SK-N-SH (cell line): ENCODE results near the gene SHLD1.

Source experiments
- CHD2 ChIP-seq: fragments of 150-350 bp; IDR thresholded peaks from 2 replicates; pipeline ENCODE4 v1.6.1; 2018; ENCODE audit warnings: low read length; ENCODE audit not compliant: partially characterized antibody
- FOSL2 ChIP-seq: IDR thresholded peaks from 2 replicates; pipeline ENCODE4 v1.4.0; 2012; ENCODE audit warnings: low read depth, mild to moderate bottlenecking, moderate library complexity, borderline replicate concordance
- GABPA ChIP-seq: IDR thresholded peaks from 2 replicates; pipeline ENCODE4 v1.4.0; 2012; ENCODE audit warnings: low read depth, mild to moderate bottlenecking
- MXI1 ChIP-seq: IDR thresholded peaks from 2 replicates; pipeline ENCODE4 v1.6.1; 2012; ENCODE audit warnings: mild to moderate bottlenecking, low read depth, low read length, improper control_type of control experiment
- POLR2AphosphoS5 ChIP-seq: IDR thresholded peaks from 2 replicates; pipeline ENCODE4 v1.6.1; 2012; ENCODE audit warnings: low read depth, low read length
- RAD21 ChIP-seq: IDR thresholded peaks from 2 replicates; pipeline ENCODE4 v1.6.1; 2012; ENCODE audit warnings: mild to moderate bottlenecking, low read length
- TAF1 ChIP-seq: IDR thresholded peaks from 2 replicates; pipeline ENCODE4 v1.6.1; 2012; ENCODE audit warnings: low read depth, mild to moderate bottlenecking, low read length, moderate library complexity, borderline replicate concordance
- TCF12 ChIP-seq: IDR thresholded peaks from 2 replicates; pipeline ENCODE4 v1.4.0; 2012
- YY1 ChIP-seq: IDR thresholded peaks from 2 replicates; pipeline ENCODE4 v1.4.0; 2012; ENCODE audit warnings: low read depth, mild to moderate bottlenecking
- TF ChIP-seq, protein P1 (sequence below): fragments of 150-350 bp; IDR thresholded peaks from 2 replicates; pipeline ENCODE4 v1.6.1; 2016; ENCODE audit warnings: mild to moderate bottlenecking, low read depth, low read length
- TF ChIP-seq, protein P2 (sequence below): fragments of 200-600 bp; sonication (generic); IDR thresholded peaks from 2 replicates; pipeline ENCODE4 v1.6.1; 2017; ENCODE audit warnings: antibody characterized with exemption, mild to moderate bottlenecking, moderate library complexity

DNA sequence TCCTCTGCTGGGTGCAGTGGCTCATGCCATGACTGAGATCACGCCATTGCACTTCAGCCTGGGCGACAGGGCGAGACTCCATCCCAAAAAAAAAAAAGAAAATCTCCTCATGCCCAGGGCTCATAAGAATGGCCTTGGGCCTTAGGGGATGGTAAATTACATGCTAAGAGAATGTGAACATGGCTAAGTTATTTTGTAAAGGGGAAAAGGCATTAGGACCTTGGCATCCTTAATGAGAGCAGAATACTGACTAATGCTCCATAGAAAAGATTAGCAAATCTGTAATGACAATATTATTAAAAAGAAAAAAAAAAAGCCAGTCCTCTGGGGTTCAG lies 12.6 kb upstream of the SHLD1 start:
- no peak for TF ChIP-seq CHD2
- TF ChIP-seq, protein P1, sequence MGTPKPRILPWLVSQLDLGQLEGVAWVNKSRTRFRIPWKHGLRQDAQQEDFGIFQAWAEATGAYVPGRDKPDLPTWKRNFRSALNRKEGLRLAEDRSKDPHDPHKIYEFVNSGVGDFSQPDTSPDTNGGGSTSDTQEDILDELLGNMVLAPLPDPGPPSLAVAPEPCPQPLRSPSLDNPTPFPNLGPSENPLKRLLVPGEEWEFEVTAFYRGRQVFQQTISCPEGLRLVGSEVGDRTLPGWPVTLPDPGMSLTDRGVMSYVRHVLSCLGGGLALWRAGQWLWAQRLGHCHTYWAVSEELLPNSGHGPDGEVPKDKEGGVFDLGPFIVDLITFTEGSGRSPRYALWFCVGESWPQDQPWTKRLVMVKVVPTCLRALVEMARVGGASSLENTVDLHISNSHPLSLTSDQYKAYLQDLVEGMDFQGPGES: no peak
- TF ChIP-seq, protein P2, sequence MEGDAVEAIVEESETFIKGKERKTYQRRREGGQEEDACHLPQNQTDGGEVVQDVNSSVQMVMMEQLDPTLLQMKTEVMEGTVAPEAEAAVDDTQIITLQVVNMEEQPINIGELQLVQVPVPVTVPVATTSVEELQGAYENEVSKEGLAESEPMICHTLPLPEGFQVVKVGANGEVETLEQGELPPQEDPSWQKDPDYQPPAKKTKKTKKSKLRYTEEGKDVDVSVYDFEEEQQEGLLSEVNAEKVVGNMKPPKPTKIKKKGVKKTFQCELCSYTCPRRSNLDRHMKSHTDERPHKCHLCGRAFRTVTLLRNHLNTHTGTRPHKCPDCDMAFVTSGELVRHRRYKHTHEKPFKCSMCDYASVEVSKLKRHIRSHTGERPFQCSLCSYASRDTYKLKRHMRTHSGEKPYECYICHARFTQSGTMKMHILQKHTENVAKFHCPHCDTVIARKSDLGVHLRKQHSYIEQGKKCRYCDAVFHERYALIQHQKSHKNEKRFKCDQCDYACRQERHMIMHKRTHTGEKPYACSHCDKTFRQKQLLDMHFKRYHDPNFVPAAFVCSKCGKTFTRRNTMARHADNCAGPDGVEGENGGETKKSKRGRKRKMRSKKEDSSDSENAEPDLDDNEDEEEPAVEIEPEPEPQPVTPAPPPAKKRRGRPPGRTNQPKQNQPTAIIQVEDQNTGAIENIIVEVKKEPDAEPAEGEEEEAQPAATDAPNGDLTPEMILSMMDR: no peak
- no peak for TF ChIP-seq FOSL2
- no peak for TF ChIP-seq YY1
- TF ChIP-seq RAD21: no peak
- TF ChIP-seq POLR2AphosphoS5: no peak
- TF ChIP-seq MXI1: no peak
- no peak for TF ChIP-seq GABPA
- no peak for TF ChIP-seq TCF12
- no peak for TF ChIP-seq TAF1
